H1 (cell line): ENCODE measurements around the gene PTPN9. TPM values are rescaled to one million over a fixed set of nuclear protein-coding genes. Genes with fewer than 3 reads are reported as not detected.

Source experiments
- CBX5 ChIP-seq: fragments of 300-800, 300-1000 bp; sonication (generic); IDR thresholded peaks from 2 replicates; pipeline ENCODE4 v1.7.1; 2016; ENCODE audit warnings: antibody characterized with exemption, low read length, low read depth
- CREB1 ChIP-seq: IDR thresholded peaks from 2 replicates; pipeline ENCODE4 v1.6.1; 2012; ENCODE audit warnings: inconsistent platforms
- EZH2 ChIP-seq: fragments of 200-600 bp; sonication (generic); IDR thresholded peaks from 2 replicates; pipeline ENCODE4 v1.7.1; 2012; ENCODE audit warnings: low read depth, mild to moderate bottlenecking, moderate library complexity, low read length, inconsistent platforms; ENCODE audit not compliant: severe bottlenecking
- NRF1 ChIP-seq: IDR thresholded peaks from 2 replicates; pipeline ENCODE4 v1.6.1; 2011; ENCODE audit warnings: mild to moderate bottlenecking, low read depth, low read length, improper control_type of control experiment
- PHF8 ChIP-seq: fragments of 200-600 bp; sonication (generic); conservative IDR thresholded peaks from 2 replicates; pipeline ENCODE4 v1.7.1; 2012; ENCODE audit warnings: low read depth, mild to moderate bottlenecking, inconsistent platforms, low read length, moderate library complexity
- POLR2AphosphoS5 ChIP-seq: IDR thresholded peaks from 2 replicates; pipeline ENCODE4 v1.6.1; 2011; ENCODE audit warnings: low read depth, low read length
- RAD21 ChIP-seq, 2 experiments: IDR thresholded peaks in 1 of 2; conservative IDR thresholded peaks in 1 of 2; 2 replicates each; pipeline ENCODE4 v1.6.1; 2011; ENCODE audit warnings: low read depth in 2 of 2, low read length in 2 of 2, improper control_type of control experiment in 1 of 2, inconsistent platforms in 1 of 2, mild to moderate bottlenecking in 1 of 2, moderate library complexity in 1 of 2
- SIX5 ChIP-seq: IDR thresholded peaks from 2 replicates; pipeline ENCODE4 v1.6.1; 2011; ENCODE audit warnings: mild to moderate bottlenecking, low read depth, low read length
- SUZ12 ChIP-seq: fragments of 200-600 bp; sonication (generic); IDR thresholded peaks from 2 replicates; pipeline ENCODE4 v1.6.1; 2012; ENCODE audit warnings: mild to moderate bottlenecking, inconsistent platforms, low read length, moderate library complexity, mixed read lengths
- polyA plus RNA-seq, 7 experiments: library from polyadenylated mRNA; depleted of rRNA in 3 of 7; stranded (reverse) in 5 of 7; unstranded in 2 of 7; fragments of >200 nt in 5 of 7; fragments of 200-250 nt in 2 of 7; gene quantifications; 1 replicate in 5 of 7; 2 replicates in 1 of 7; 4 replicates in 1 of 7; pipeline versions ENCODE4 v1.2.1 to v1.2.3, GENCODE V29; 2011 to 2013; ENCODE audit warnings: missing spikeins in 2 of 7, mixed read lengths in 2 of 7
- total RNA-seq: library from RNA; stranded (reverse); fragmentation: NEBNext Ultra II Directional; extraction: Animal tissue kit (Norgen Biotek cat#: 25700); gene quantifications from 2 replicates; pipeline ENCODE4 v1.2.1, GENCODE V29; 2021
- TF ChIP-seq, protein P1 (sequence below), 3 experiments: IDR thresholded peaks; 1 replicate in 2 of 3; 2 replicates in 1 of 3; pipeline versions ENCODE4 v1.5.1 to v1.6.1; 2011; ENCODE audit warnings: low read length in 3 of 3, mild to moderate bottlenecking in 3 of 3, inconsistent platforms in 2 of 3, low read depth in 1 of 3, moderate library complexity in 1 of 3; ENCODE audit not compliant: insufficient read depth in 1 of 3; ENCODE audit errors: control extremely low read depth in 1 of 3
- TF ChIP-seq, protein P2 (sequence below): IDR thresholded peaks from 2 replicates; pipeline ENCODE4 v1.6.1; 2011; ENCODE audit warnings: low read depth, mild to moderate bottlenecking, low read length; ENCODE audit not compliant: insufficient read depth

PTPN9 gene
- total and polyA plus RNA-seq, 2 of the 8 experiments (the other 6 are each of a cell fraction or from before 2014, with no cell fraction given), result 46.6 to 57.4 TPM

DNA sequence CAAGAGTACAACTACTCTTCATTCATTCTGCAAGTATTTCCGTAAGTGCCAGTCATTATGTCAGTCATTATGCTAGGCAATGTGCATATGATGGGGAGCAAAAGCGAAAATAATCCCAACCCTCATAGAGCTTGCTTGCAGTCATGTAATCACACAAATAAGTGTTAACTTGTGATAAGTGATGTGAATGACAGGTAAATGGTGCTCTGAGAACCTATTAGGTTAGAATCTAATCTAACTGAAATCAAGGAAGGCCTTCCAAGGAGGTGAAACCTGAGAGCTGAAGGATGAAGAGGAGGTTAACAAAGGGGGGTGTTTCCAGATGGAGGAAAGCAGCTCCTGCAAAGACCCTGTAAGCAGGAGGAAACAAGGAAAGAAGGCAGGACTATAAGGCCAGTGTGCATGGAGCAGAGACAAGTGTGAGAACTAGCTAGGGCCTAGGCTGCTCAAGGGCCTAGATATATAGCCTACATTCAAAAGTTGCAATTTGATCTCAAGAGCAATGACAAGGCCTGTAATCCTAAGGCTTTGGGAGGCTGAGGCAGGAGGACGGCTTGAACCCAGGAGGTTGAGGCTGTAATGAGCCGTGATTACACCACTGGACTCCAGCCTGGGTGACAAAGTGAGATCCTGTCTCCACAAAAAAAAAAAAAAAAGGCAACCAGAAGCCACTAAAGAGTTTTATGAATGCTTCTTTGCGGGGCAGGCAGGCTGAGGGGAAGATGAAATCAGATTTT lies 5.3 kb downstream of the PTPN9 start (continued):
- TF ChIP-seq, protein P1, sequence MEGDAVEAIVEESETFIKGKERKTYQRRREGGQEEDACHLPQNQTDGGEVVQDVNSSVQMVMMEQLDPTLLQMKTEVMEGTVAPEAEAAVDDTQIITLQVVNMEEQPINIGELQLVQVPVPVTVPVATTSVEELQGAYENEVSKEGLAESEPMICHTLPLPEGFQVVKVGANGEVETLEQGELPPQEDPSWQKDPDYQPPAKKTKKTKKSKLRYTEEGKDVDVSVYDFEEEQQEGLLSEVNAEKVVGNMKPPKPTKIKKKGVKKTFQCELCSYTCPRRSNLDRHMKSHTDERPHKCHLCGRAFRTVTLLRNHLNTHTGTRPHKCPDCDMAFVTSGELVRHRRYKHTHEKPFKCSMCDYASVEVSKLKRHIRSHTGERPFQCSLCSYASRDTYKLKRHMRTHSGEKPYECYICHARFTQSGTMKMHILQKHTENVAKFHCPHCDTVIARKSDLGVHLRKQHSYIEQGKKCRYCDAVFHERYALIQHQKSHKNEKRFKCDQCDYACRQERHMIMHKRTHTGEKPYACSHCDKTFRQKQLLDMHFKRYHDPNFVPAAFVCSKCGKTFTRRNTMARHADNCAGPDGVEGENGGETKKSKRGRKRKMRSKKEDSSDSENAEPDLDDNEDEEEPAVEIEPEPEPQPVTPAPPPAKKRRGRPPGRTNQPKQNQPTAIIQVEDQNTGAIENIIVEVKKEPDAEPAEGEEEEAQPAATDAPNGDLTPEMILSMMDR (IDR thresholded peaks at IDR 0.05; ENCODE audit: control extremely low read depth in 1 of 3, insufficient read depth in 1 of 3, low read depth in 1 of 3, low read length in 3 of 3), result no peak
- no peak for TF ChIP-seq EZH2
- no peak for TF ChIP-seq CREB1
- TF ChIP-seq, protein P2, sequence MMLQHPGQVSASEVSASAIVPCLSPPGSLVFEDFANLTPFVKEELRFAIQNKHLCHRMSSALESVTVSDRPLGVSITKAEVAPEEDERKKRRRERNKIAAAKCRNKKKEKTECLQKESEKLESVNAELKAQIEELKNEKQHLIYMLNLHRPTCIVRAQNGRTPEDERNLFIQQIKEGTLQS, result no peak
- no peak for TF ChIP-seq PHF8
- TF ChIP-seq SIX5, result no peak
- no peak for TF ChIP-seq RAD21 (IDR thresholded peaks at IDR 0.05 in 1 of 2, conservative IDR thresholded peaks at IDR 0.05 in 1 of 2; ENCODE audit: low read depth in 2 of 2, low read length in 2 of 2)
- TF ChIP-seq CBX5, result no peak
- TF ChIP-seq SUZ12, result no peak
- no peak for TF ChIP-seq NRF1
- no peak for TF ChIP-seq POLR2AphosphoS5
